ENCODE measurements around the gene FASTKD3.

- TF ChIP-seq POLR2A (IDR thresholded peaks at IDR 0.05) = no peak
- no peak for TF ChIP-seq POLR2AphosphoS5 (IDR thresholded peaks at IDR 0.05)
- TF ChIP-seq CTCF (IDR thresholded peaks at IDR 0.05) = no peak
These were observed 14.1 kb upstream of the FASTKD3 start for GRCh38 chr5:7882926-7883325.
